Smooth muscle cell (in vitro differentiated cells): ENCODE results near the gene TMEM91. TPM values are rescaled to one million over a fixed set of nuclear protein-coding genes. Genes with fewer than 3 reads are reported as not detected.

Source experiments
- DNase-seq: peaks from one replicate; lab custom pipeline; 2025; ENCODE audit not compliant: unreplicated experiment; lab: John Stamatoyannopoulos, UW
- H2AFZ ChIP-seq: fragments of 200-600 bp; sonication (generic); 2 replicates; pipeline ENCODE4 v1.6.0; 2016; ENCODE audit warnings: antibody characterized with exemption, low read depth, mild to moderate bottlenecking
- H3F3A ChIP-seq: fragments of 200-600 bp; sonication (generic); 2 replicates; pipeline ENCODE4 v1.6.0; 2017; ENCODE audit warnings: antibody characterized with exemption, low read depth
- H3K27ac ChIP-seq: fragments of 200-600 bp; sonication (generic); 2 replicates; pipeline ENCODE4 v1.5.1; 2016; ENCODE audit warnings: low read depth, mild to moderate bottlenecking
- H3K27me3 ChIP-seq: fragments of 200-600 bp; sonication (generic); 2 replicates; pipeline ENCODE4 v1.6.1; 2016; ENCODE audit warnings: low read depth, mild to moderate bottlenecking
- H3K36me3 ChIP-seq: fragments of 200-600 bp; sonication (generic); 2 replicates; pipeline ENCODE4 v1.5.1; 2016; ENCODE audit warnings: low read depth
- H3K4me1 ChIP-seq: fragments of 200-600 bp; sonication (generic); 2 replicates; pipeline ENCODE4 v1.5.1; 2016; ENCODE audit warnings: low read depth
- H3K4me2 ChIP-seq: fragments of 200-600 bp; sonication (generic); 2 replicates; pipeline ENCODE4 v1.6.0; 2016; ENCODE audit warnings: mild to moderate bottlenecking
- H3K4me3 ChIP-seq: fragments of 200-600 bp; sonication (generic); 2 replicates; pipeline ENCODE4 v1.5.1; 2016; ENCODE audit warnings: mild to moderate bottlenecking
- H3K79me2 ChIP-seq: fragments of 200-600 bp; sonication (generic); 2 replicates; pipeline ENCODE4 v1.6.0; 2016; ENCODE audit warnings: low read depth, mild to moderate bottlenecking
- H3K9ac ChIP-seq: fragments of 200-600 bp; sonication (generic); 2 replicates; pipeline ENCODE4 v1.6.0; 2016; ENCODE audit warnings: low read depth
- H3K9me3 ChIP-seq: fragments of 200-600 bp; sonication (generic); replicated peaks from 2 replicates; pipeline ENCODE4 v1.5.1; 2016; ENCODE audit warnings: low read depth
- H4K20me1 ChIP-seq: fragments of 200-600 bp; sonication (generic); 2 replicates; pipeline ENCODE4 v1.6.0; 2016; ENCODE audit warnings: low read depth
- WGBS: methylation state at CpG from one replicate; pipeline ENCODE4 v1.1.7; 2016; ENCODE audit warnings: low lambda C conversion rate; 5-methylcytosine and 5-hydroxymethylcytosine counted together
- polyA plus RNA-seq: library from polyadenylated mRNA; unstranded; fragments of >200 nt; fragmentation: Nextera tagmentation; extraction: Ambion mirVana; gene quantifications from 2 replicates; pipeline ENCODE4 v1.2.1, GENCODE V29; 2016
- total RNA-seq: library from RNA; depleted of rRNA; stranded (reverse); fragments of >200 nt; gene quantifications from 2 replicates; pipeline ENCODE4 v1.2.3, GENCODE V29; 2014
- TF ChIP-seq, protein P1 (sequence below): fragments of 200-600 bp; sonication (generic); IDR thresholded peaks from 2 replicates; pipeline ENCODE4 v1.5.1; 2017; ENCODE audit warnings: borderline replicate concordance, mild to moderate bottlenecking, antibody characterized with exemption; ENCODE audit not compliant: insufficient read depth, poor library complexity, severe bottlenecking

Gene TMEM91
- total and polyA plus RNA-seq, 2 experiments from 2014 or later, result 11.0 to 24.3 TPM

GRCh38 chr19:41395355-41395754 lies 19.0 kb downstream of the TMEM91 start:
- Histone ChIP-seq H3K9ac (no peak overlapping the region), H3K9me3 (no peaks in the 10 kb centered on the region), H3F3A (no peaks in the 10 kb centered on the region), H4K20me1 (no peaks in the 10 kb centered on the region), H3K27me3 (no peaks in the 10 kb centered on the region), H3K4me2 (no peak overlapping the region), H2AFZ (no peak overlapping the region), H3K4me3 (no peak overlapping the region), H3K27ac (no peak overlapping the region), H3K36me3 (no peaks in the 10 kb centered on the region), H3K4me1 (peaks cover 16% of the 10 kb centered on the region), H3K79me2 (peaks cover 21% of the 10 kb centered on the region)
- no peak for DNase-seq
- WGBS, result 92% methylated on average over 6 of the region's 6 CpGs
- TF ChIP-seq, protein P1, sequence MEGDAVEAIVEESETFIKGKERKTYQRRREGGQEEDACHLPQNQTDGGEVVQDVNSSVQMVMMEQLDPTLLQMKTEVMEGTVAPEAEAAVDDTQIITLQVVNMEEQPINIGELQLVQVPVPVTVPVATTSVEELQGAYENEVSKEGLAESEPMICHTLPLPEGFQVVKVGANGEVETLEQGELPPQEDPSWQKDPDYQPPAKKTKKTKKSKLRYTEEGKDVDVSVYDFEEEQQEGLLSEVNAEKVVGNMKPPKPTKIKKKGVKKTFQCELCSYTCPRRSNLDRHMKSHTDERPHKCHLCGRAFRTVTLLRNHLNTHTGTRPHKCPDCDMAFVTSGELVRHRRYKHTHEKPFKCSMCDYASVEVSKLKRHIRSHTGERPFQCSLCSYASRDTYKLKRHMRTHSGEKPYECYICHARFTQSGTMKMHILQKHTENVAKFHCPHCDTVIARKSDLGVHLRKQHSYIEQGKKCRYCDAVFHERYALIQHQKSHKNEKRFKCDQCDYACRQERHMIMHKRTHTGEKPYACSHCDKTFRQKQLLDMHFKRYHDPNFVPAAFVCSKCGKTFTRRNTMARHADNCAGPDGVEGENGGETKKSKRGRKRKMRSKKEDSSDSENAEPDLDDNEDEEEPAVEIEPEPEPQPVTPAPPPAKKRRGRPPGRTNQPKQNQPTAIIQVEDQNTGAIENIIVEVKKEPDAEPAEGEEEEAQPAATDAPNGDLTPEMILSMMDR, result no peak

- peaks cover 21% of the 10 kb centered on the region for H3K79me2 ChIP-seq
- H2AFZ ChIP-seq, result peak within 1 kb of the TSS; percentile 79
- peaks cover 16% of the 10 kb centered on the region for H3K4me1 ChIP-seq
- peak within 1 kb of the TSS; percentile 83 for H3K4me3 ChIP-seq
- H3F3A ChIP-seq, result no peaks in the 10 kb centered on the region
- H3K36me3 ChIP-seq, result no peaks in the 10 kb centered on the region
- TF ChIP-seq, protein P1, result no peak
- DNase-seq, result peak; percentile 88
- H3K9ac ChIP-seq, result peak within 1 kb of the TSS; percentile 96
- H3K27ac ChIP-seq, result peak within 1 kb of the TSS; percentile 91
- no peaks in the 10 kb centered on the region for H4K20me1 ChIP-seq
- under 1% methylated on average over 50 of the region's 50 CpGs for WGBS
- H3K4me2 ChIP-seq, result peak within 1 kb of the TSS; percentile 97
- no peaks in the 10 kb centered on the region for H3K27me3 ChIP-seq
- no peaks in the 10 kb centered on the region for H3K9me3 ChIP-seq
Observed at GRCh38 chr19:41397086-41398049, 21.0 kb downstream of the TMEM91 start, which contains the start of the genes BCKDHA and EXOSC5. Gene BCKDHA (plus strand): TSS chr19:41397818. CDS start chr19:41397828, 10 bp downstream. Gene EXOSC5 (minus strand): TSS chr19:41397359. CDS start chr19:41397328, 31 bp downstream.

DNA sequence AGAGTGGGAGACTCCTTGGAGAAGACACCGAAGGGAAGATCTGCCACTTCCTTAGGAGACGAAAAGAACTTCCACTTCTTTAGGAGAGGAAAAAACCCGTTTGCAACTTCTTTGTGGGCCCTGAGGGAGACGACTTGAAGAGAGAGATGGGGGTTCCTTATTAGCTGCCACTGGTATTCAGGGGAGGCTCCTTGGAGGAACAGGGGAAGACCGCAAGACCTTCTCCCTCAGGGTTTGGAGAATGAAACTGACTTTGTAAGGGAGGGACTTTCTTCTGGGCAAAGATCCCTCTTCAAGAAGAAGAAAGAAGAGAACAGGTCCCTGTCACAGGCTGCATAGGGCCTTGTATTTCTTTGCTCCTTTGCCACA lies 21.7 kb downstream of the TMEM91 start:
- Histone ChIP-seq H3K27ac (peak overlapping the region; percentile 91), H3K4me2 (peak overlapping the region; percentile 97), H3F3A (no peaks in the 10 kb centered on the region), H3K79me2 (peaks cover 21% of the 10 kb centered on the region), H3K4me3 (peak overlapping the region; percentile 83), H4K20me1 (no peaks in the 10 kb centered on the region), H3K36me3 (no peaks in the 10 kb centered on the region), H3K27me3 (no peaks in the 10 kb centered on the region), H2AFZ (peak overlapping the region; percentile 79), H3K9me3 (no peaks in the 10 kb centered on the region), H3K9ac (peak overlapping the region; percentile 96), H3K4me1 (peaks cover 16% of the 10 kb centered on the region)
- TF ChIP-seq, protein P1, result no peak
- WGBS, result 2% methylated on average over 5 of the region's 5 CpGs
- no peak for DNase-seq
